Keratinocyte (primary cell): Measurements from ENCODE around the gene KLHDC7A. TPM values are rescaled to one million over a fixed set of nuclear protein-coding genes. Genes with fewer than 3 reads are reported as not detected.

ENCODE experiments used
- DNase-seq: peaks from one replicate; pipeline ENCODE4 v3.0.0-alpha.2; 2011; ENCODE audit warnings: low read depth, missing footprints, low spot score
- FAIRE-seq: peaks from 2 replicates; lab custom pipeline; 2011; peaks lifted over from hg19 to GRCh38; lab: Jason Lieb, UNC
- H2AFZ ChIP-seq: 2 replicates; pipeline ENCODE4 v1.6.0; 2012; ENCODE audit warnings: low read length, control low read depth, inconsistent platforms; ENCODE audit not compliant: control insufficient read depth
- H3K27ac ChIP-seq: 2 replicates; pipeline ENCODE4 v1.5.1; 2011; ENCODE audit warnings: low read length; ENCODE audit not compliant: control insufficient read depth, insufficient read depth
- H3K27me3 ChIP-seq: 3 replicates; pipeline ENCODE4 v1.6.0; 2011; ENCODE audit warnings: low read length; ENCODE audit not compliant: control insufficient read depth, insufficient read depth; ENCODE audit errors: extremely low read depth
- H3K36me3 ChIP-seq, 2 experiments: 2 replicates in 1 of 2; 3 replicates in 1 of 2; pipeline ENCODE4 v1.5.1; 2011; ENCODE audit warnings: low read length in 2 of 2, mild to moderate bottlenecking in 1 of 2; ENCODE audit not compliant: control insufficient read depth in 2 of 2, insufficient read depth in 2 of 2; ENCODE audit errors: extremely low read depth in 1 of 2
- H3K4me1 ChIP-seq: 3 replicates; pipeline ENCODE4 v1.5.1; 2011; ENCODE audit warnings: low read length; ENCODE audit not compliant: control insufficient read depth, insufficient read depth; ENCODE audit errors: extremely low read depth
- H3K4me2 ChIP-seq: 3 replicates; pipeline ENCODE4 v1.6.0; 2011; ENCODE audit warnings: low read depth, low read length; ENCODE audit not compliant: control insufficient read depth, insufficient read depth; ENCODE audit errors: extremely low read depth
- H3K4me3 ChIP-seq, 3 experiments: fragments of 200-600 bp in 1 of 3; sonication (generic) in 1 of 3; 2 replicates in 2 of 3; 3 replicates in 1 of 3; pipeline ENCODE4 v1.5.1; 2011 to 2016; ENCODE audit warnings: low read length in 3 of 3, mild to moderate bottlenecking in 3 of 3, control low read depth in 2 of 3, inconsistent platforms in 1 of 3, low read depth in 1 of 3, mixed read lengths in 1 of 3, mixed run types in 1 of 3, moderate library complexity in 1 of 3; ENCODE audit not compliant: control insufficient read depth in 2 of 3, insufficient read depth in 2 of 3; ENCODE audit errors: extremely low read depth in 1 of 3
- H3K79me2 ChIP-seq: 2 replicates; pipeline ENCODE4 v1.6.0; 2012; ENCODE audit warnings: low read length; ENCODE audit not compliant: control insufficient read depth, insufficient read depth
- H3K9ac ChIP-seq: 3 replicates; pipeline ENCODE4 v1.6.0; 2011; ENCODE audit warnings: low read length; ENCODE audit not compliant: control insufficient read depth, insufficient read depth; ENCODE audit errors: extremely low read depth
- H3K9me1 ChIP-seq: 3 replicates; pipeline ENCODE4 v1.6.0; 2011; ENCODE audit warnings: low read length; ENCODE audit not compliant: control insufficient read depth, insufficient read depth; ENCODE audit errors: extremely low read depth
- H3K9me3 ChIP-seq: 2 replicates; pipeline ENCODE4 v1.5.1; 2012; ENCODE audit warnings: low read depth, low read length; ENCODE audit not compliant: control insufficient read depth
- H4K20me1 ChIP-seq: 3 replicates; pipeline ENCODE4 v1.6.0; 2011; ENCODE audit warnings: low read length; ENCODE audit not compliant: control insufficient read depth, insufficient read depth; ENCODE audit errors: extremely low read depth
- EZH2 ChIP-seq: IDR thresholded peaks from one replicate; pipeline ENCODE4 v1.6.1; 2012; ENCODE audit warnings: inconsistent platforms, mild to moderate bottlenecking, low read length, moderate library complexity
- dilution Hi-C: fragments of 300-500 bp; cut with MboI; formaldehyde crosslinking; loops from one replicate; pipeline ENCODE4 v1.7.0; 2020; ENCODE audit warnings: low sequenced_read_pairs; ENCODE audit not compliant: extremely low pct_ligation_motif_present
- polyA minus RNA-seq, 3 experiments: library from RNA; depleted of rRNA, polyadenylated mRNA; stranded (reverse); fragments of >200 nt; gene quantifications; 1 replicate in 1 of 3; 2 replicates in 1 of 3; 3 replicates in 1 of 3; pipeline ENCODE4 v1.2.3, GENCODE V29; 2011
- polyA plus RNA-seq, 5 experiments: library from polyadenylated mRNA; depleted of rRNA in 3 of 5; stranded (reverse) in 3 of 5; stranded (forward) in 1 of 5; unstranded in 1 of 5; fragments of >200 nt; gene quantifications; 1 replicate in 1 of 5; 2 replicates in 3 of 5; 3 replicates in 1 of 5; pipeline versions ENCODE4 v1.2.1 to v1.2.3, GENCODE V29; 2011 to 2012; ENCODE audit warnings: missing spikeins in 2 of 5, low read depth in 1 of 5, low replicate concordance in 1 of 5
- TF ChIP-seq, protein P1 (sequence below), 3 experiments: IDR thresholded peaks in 1 of 3; conservative IDR thresholded peaks in 1 of 3; optimal IDR thresholded peaks in 1 of 3; 2 replicates in 2 of 3; 3 replicates in 1 of 3; pipeline versions ENCODE3 to v1.5.1; 2011; ENCODE audit warnings: low read length in 3 of 3, mild to moderate bottlenecking in 3 of 3, moderate library complexity in 2 of 3, control low read depth in 1 of 3, inconsistent platforms in 1 of 3; ENCODE audit not compliant: insufficient read depth in 2 of 3; ENCODE audit errors: extremely low read depth in 1 of 3

Gene KLHDC7A
- not detected in 3 replicates for polyA plus RNA-seq
- polyA plus RNA-seq (2011; ENCODE audit: low read depth), result not detected
- polyA plus RNA-seq (2011; cell fraction: cytosol; rRNA removed), result not detected in 2 replicates
- not detected in 2 replicates for polyA plus RNA-seq (2011; cell fraction: nucleus; rRNA removed)
- 0.03 TPM in 1 of 2 replicates, not detected in the other for polyA plus RNA-seq (2012; ENCODE audit: low replicate concordance)
- not detected in 3 replicates for polyA minus RNA-seq
- not detected for polyA minus RNA-seq (2011; cell fraction: cytosol; rRNA and poly(A)+ RNA removed)
- polyA minus RNA-seq (2011; cell fraction: nucleus; rRNA and poly(A)+ RNA removed), result not detected in 2 replicates

DNA sequence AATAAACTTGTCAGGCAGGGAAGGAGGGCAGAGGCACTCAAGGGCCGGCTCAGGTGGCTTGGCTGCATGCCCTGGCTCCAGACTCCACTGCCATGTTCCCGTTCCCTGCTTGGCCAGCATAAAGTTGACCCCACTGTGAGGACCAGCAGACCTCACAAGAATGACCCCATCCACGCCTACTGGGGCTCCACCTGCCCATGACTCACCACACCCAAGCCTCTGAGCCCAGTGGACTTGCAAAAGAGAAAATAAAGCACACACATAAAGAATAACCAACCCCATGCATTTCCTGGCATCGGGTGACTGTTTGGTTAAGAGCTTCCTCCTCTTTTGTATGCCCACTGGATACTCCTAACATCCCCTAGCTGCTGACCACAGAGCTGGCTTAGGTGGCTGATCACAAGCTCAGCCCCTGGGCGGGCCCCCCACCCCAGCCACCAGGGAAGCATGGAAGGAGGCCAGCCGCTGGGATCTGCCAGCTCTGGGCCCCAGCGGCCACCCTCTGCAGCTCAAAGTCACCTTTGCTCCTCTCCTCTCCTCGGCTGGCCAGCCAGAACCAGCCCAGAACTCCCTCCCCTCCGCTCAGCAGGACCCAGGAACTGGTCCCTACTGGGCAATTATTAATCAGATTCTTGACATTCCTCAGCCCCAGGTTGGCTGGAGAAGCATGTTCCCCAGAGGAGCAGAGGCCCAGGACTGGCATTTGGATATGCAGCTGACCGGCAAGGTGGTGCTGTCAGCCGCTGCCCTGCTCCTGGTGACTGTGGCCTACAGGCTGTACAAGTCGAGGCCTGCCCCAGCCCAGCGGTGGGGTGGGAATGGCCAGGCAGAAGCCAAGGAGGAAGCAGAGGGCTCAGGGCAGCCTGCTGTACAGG is at the start of gene KLHDC7A:
TSS of gene KLHDC7A (plus strand) at position 616 of the 875 bp plus-strand sequence. CDS start at position 668, 52 bp downstream.
- Histone ChIP-seq H3K4me2 (no peak within 1 kb of the TSS), H2AFZ (no peak within 1 kb of the TSS), H3K4me3 (no peak within 1 kb of the TSS), H3K27ac (no peak within 1 kb of the TSS), H3K9me1 (no peaks in the 10 kb centered on the region), H3K79me2 (no peaks in the 10 kb centered on the region), H3K36me3 (no peaks in the 10 kb centered on the region), H4K20me1 (no peaks in the 10 kb centered on the region), H3K4me1 (no peaks in the 10 kb centered on the region), H3K9ac (no peak within 1 kb of the TSS), H3K27me3 (no peaks in the 10 kb centered on the region), H3K9me3 (no peaks in the 10 kb centered on the region)
- no peak for TF ChIP-seq EZH2
- TF ChIP-seq, protein P1, sequence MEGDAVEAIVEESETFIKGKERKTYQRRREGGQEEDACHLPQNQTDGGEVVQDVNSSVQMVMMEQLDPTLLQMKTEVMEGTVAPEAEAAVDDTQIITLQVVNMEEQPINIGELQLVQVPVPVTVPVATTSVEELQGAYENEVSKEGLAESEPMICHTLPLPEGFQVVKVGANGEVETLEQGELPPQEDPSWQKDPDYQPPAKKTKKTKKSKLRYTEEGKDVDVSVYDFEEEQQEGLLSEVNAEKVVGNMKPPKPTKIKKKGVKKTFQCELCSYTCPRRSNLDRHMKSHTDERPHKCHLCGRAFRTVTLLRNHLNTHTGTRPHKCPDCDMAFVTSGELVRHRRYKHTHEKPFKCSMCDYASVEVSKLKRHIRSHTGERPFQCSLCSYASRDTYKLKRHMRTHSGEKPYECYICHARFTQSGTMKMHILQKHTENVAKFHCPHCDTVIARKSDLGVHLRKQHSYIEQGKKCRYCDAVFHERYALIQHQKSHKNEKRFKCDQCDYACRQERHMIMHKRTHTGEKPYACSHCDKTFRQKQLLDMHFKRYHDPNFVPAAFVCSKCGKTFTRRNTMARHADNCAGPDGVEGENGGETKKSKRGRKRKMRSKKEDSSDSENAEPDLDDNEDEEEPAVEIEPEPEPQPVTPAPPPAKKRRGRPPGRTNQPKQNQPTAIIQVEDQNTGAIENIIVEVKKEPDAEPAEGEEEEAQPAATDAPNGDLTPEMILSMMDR (optimal IDR thresholded peaks at IDR 0.05 in 1 of 3, IDR thresholded peaks at IDR 0.05 in 1 of 3, conservative IDR thresholded peaks at IDR 0.05 in 1 of 3; ENCODE audit: extremely low read depth in 1 of 3, insufficient read depth in 2 of 3, low read length in 3 of 3), result no peak
- dilution Hi-C loops, result no loop called here
- DNase-seq, result no peak
- FAIRE-seq, result no peak

DNA sequence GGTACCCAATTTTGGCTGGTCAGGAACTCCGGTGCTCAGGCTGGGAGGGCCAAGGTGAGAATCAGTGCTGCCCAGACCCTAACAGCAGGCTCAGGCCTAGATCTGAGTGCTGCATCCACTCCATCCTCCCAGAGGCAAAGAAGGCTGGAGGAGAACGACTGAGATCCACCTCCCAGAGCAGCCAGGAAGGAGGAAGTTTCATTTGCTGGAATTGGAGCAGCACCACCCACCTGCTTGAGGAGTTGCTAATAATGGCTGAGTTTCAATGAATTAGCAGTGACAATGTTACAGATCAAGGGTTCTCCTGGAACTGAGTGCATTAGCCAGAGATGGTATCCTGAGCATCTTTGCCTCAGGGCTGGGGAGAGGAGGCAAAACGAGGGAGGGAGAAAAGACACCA is 46.7 kb upstream of the KLHDC7A start:
- Histone ChIP-seq H3K27ac (no peak overlapping the region), H3K36me3 (no peaks in the 10 kb centered on the region), H3K9me3 (peaks cover 2% of the 10 kb centered on the region), H3K9ac (no peak overlapping the region), H3K4me2 (no peak overlapping the region), H3K4me3 (no peak overlapping the region), H3K27me3 (no peaks in the 10 kb centered on the region), H4K20me1 (no peaks in the 10 kb centered on the region), H2AFZ (no peak overlapping the region), H3K79me2 (no peaks in the 10 kb centered on the region), H3K4me1 (no peaks in the 10 kb centered on the region), H3K9me1 (no peaks in the 10 kb centered on the region)
- DNase-seq (no peak), FAIRE-seq (no peak)
- dilution Hi-C loops, result no loop called here
- TF ChIP-seq, protein P1 (optimal IDR thresholded peaks at IDR 0.05 in 1 of 3, IDR thresholded peaks at IDR 0.05 in 1 of 3, conservative IDR thresholded peaks at IDR 0.05 in 1 of 3; ENCODE audit: extremely low read depth in 1 of 3, insufficient read depth in 2 of 3, low read length in 3 of 3), result no peak
- no peak for TF ChIP-seq EZH2
